GM10248 (cell line): ENCODE measurements around the gene TBC1D22B.
"Not testable (repeated sequence)": the region's sequence is repeated elsewhere in the genome, so short reads cannot be mapped to it uniquely, and the experiment has no call there.

ENCODE experiments used
- CTCF ChIA-PET: fragments of 300-600 bp; sonication (Branson Sonifier 250); formaldehyde crosslinking; extraction: SDS; loops from one replicate; lab custom pipeline; 2021; ENCODE audit warnings: antibody characterized with exemption; lab: Yijun Ruan, JAX
- POLR2A ChIA-PET: fragments of 350-650 bp; sonication (Branson Sonifier 250); formaldehyde crosslinking; extraction: SDS; loops from one replicate; lab custom pipeline; 2020; ENCODE audit warnings: antibody characterized with exemption; lab: Yijun Ruan, JAX
- DNase-seq: peaks from one replicate; pipeline ENCODE4 v3.0.0; 2012; ENCODE audit errors: extremely low spot score
- CTCF ChIP-seq: IDR thresholded peaks from 2 replicates; pipeline ENCODE4 v1.5.1; 2012; ENCODE audit warnings: mild to moderate bottlenecking, low read depth; ENCODE audit errors: extremely low read depth, missing control alignments, control extremely low read depth

TBC1D22B gene

GRCh38 chr6:37287519-37288157, 30.1 kb downstream of the TBC1D22B start:
- CTCF ChIA-PET, result interaction anchor here (1.0 kb wide), 3 partner anchors 22 to 277 kb away, joined by 3 to 4 read pairs (median 3); no protein-coding TSS in a partner anchor
- POLR2A ChIA-PET, result no interaction called here
- TF ChIP-seq CTCF, result no peak

GRCh38 chr6:37288247-37288646, 30.7 kb downstream of the TBC1D22B start:
- TF ChIP-seq CTCF, result no peak
- ChIA-PET CTCF (interaction anchor here (0.8 to 1.0 kb wide), 3 partner anchors 22 to 276 kb away, joined by 3 to 4 read pairs (median 3); no protein-coding TSS in a partner anchor), POLR2A (interaction anchor here (0.7 kb wide), 1 partner anchor 19 kb away, joined by 4 read pairs; no protein-coding TSS in a partner anchor)
- DNase-seq, result no peak

More at GRCh38 chr6:37287519-37288157, 30.1 kb downstream of the TBC1D22B start:
- DNase-seq, result no peak

GRCh38 chr6:37289931-37290330, 32.4 kb downstream of the TBC1D22B start:
- CTCF ChIA-PET, result interaction anchor here (1.1 to 2.1 kb wide), 4 partner anchors 11 to 24 kb away, joined by 3 to 5 read pairs (median 4); no protein-coding TSS in a partner anchor
- no peak for DNase-seq
- POLR2A ChIA-PET, result no interaction called here
- TF ChIP-seq CTCF, result no peak

- ChIA-PET POLR2A (no interaction called here), CTCF (interaction anchor here (1.3 to 2.3 kb wide), 4 partner anchors 10 to 31 kb away, joined by 3 to 12 read pairs (median 6); no protein-coding TSS in a partner anchor)
- no peak for TF ChIP-seq CTCF
- no peak for DNase-seq
These were observed 35.9 kb downstream of the TBC1D22B start for GRCh38 chr6:37293426-37293825.

- DNase-seq, POLR2A ChIA-PET: not testable (repeated sequence)
- CTCF ChIA-PET, result interaction anchor here (0.7 to 3.9 kb wide), 6 partner anchors 8 to 29 kb away, joined by 3 to 25 read pairs (median 4); no protein-coding TSS in a partner anchor
These were observed 40.1 kb downstream of the TBC1D22B start for GRCh38 chr6:37297637-37298036.

GRCh38 chr6:37298958-37299357, 41.4 kb downstream of the TBC1D22B start:
- POLR2A ChIA-PET, result no interaction called here
- CTCF ChIA-PET, result interaction anchor here (1.5 to 3.9 kb wide), 3 partner anchors 12 to 26 kb away, joined by 4 to 25 read pairs (median 6); no protein-coding TSS in a partner anchor
- DNase-seq, result peak; percentile 49
- TF ChIP-seq CTCF, result no peak

GRCh38 chr6:37299990-37300389, 42.4 kb downstream of the TBC1D22B start:
- DNase-seq, result no peak
- TF ChIP-seq CTCF, result no peak
- ChIA-PET CTCF (interaction anchor here (2.0 to 3.9 kb wide), 2 partner anchors 14 to 25 kb away, joined by 6 to 25 read pairs; no protein-coding TSS in a partner anchor), POLR2A (interaction anchor here (0.7 kb wide), 1 partner anchor 263 kb away, joined by 3 read pairs; no protein-coding TSS in a partner anchor)
